ENCODE data around the gene INKA1.

Gene INKA1

GRCh38 chr3:49801160-49801559 is 1.9 kb upstream of the INKA1 start:
- DNase-seq (ENCODE audit: low read depth in 2 of 2): no peak
- TF ChIP-seq CTCF (IDR thresholded peaks at IDR 0.05; ENCODE audit: low read depth, low read length): no peak
- H3K4me3 ChIP-seq (replicated peaks in 1 of 2; ENCODE audit: low read depth in 2 of 2, low read length in 2 of 2): no peak overlapping the region

DNA sequence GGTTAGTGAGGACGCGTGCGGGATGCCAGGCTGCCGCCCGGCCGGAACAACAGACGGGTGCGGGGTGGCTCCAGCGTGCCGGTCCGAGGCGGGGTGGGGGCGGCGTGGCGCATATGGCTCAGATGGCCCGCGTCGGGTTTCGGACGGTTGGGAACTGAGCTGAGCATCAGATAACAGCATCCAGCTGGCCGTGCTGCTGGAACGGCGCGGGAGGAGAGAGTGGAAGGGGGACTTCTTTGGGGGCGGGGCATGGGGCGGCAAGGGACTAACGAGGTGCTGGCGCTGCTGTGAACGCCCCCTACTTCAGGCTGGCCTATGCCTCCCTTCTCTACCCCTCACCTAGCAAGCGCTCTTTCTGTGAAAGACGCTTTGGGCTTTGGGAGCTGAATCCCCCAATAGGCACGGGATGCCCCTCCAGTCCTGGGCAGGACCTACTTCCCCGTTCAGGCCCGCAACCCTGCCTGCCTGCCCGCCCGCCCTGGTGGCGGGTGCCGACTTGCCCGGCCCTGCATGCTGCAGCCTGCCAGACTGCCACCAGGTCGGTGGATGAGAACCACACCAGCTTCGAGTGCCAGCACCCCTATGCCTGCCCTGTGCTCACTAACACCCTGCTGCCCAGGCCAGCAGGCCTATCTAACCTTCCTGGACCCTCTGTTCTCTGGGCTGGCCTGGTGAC is 542 bp downstream of the INKA1 start:
- DNase-seq (ENCODE audit: low read depth in 2 of 2): peak in 1 of 2 donors; percentile 64
- peak overlapping the region; percentile 84 to 86 for H3K4me3 ChIP-seq (replicated peaks in 1 of 2; ENCODE audit: low read depth in 2 of 2, low read length in 2 of 2)
- TF ChIP-seq CTCF (IDR thresholded peaks at IDR 0.05; ENCODE audit: low read depth, low read length): no peak

DNA sequence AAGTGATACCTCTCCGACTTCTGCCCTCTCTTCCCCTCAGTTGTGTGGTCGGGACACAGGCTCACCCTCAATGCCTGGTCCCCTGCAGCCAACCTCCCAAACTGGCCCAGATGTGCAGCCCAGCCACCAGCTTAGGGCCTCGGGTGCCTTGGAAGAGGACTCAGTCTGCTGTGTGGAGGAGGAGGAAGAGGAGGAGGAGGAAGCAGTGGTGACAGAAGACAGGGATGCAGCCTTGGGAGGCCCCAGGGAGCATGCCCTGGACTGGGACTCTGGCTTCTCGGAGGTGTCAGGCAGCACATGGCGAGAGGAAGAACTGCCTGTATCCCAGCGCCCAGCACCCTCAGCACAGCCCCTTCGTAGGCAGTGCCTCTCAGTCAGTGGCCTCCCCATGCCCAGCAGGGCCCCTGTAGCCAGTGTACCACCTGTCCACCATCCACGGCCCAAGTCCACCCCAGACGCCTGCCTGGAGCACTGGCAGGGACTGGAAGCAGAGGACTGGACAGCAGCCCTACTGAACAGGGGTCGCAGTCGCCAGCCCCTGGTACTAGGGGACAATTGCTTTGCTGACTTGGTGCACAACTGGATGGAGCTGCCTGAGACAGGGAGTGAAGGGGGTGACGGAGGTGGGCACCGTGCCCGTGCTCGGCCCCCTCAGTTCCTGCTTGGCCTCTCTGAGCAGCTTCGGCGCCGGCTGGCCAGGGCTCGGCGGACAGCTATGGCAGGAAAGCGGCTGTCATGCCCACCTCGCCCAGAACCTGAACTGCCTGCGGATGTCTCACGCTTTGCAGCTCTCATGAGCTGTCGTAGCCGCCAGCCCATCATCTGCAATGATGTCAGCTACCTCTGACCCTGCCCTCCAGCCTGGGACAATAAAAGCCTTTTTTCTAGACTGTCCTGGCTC is 1.3 kb downstream of the INKA1 start:
- DNase-seq (ENCODE audit: low read depth in 2 of 2): peak in 1 of 2 donors; percentile 41
- H3K4me3 ChIP-seq (replicated peaks in 1 of 2; ENCODE audit: low read depth in 2 of 2, low read length in 2 of 2): peak overlapping the region; percentile 84 to 86
- TF ChIP-seq CTCF (IDR thresholded peaks at IDR 0.05; ENCODE audit: low read depth, low read length): no peak

- DNase-seq (ENCODE audit: low read depth in 2 of 2): peak; percentile 96 to 99
- H3K4me3 ChIP-seq (replicated peaks in 1 of 2; ENCODE audit: low read depth in 2 of 2, low read length in 2 of 2): peak overlapping the region; percentile 8 to 22
- TF ChIP-seq CTCF (IDR thresholded peaks at IDR 0.05; ENCODE audit: low read depth, low read length): no peak
Observed at GRCh38 chr3:49805367-49805782, 2.3 kb downstream of the INKA1 start.

- peak; percentile 21 to 92 for DNase-seq (ENCODE audit: low read depth in 2 of 2)
- H3K4me3 ChIP-seq (replicated peaks in 1 of 2; ENCODE audit: low read depth in 2 of 2, low read length in 2 of 2): peak overlapping the region; percentile 8 to 22
- TF ChIP-seq CTCF (IDR thresholded peaks at IDR 0.05; ENCODE audit: low read depth, low read length): no peak
Observed at GRCh38 chr3:49805897-49806701, 3.0 kb downstream of the INKA1 start.

- H3K4me3 ChIP-seq (replicated peaks in 1 of 2; ENCODE audit: low read depth in 2 of 2, low read length in 2 of 2): no peak overlapping the region
- TF ChIP-seq CTCF (IDR thresholded peaks at IDR 0.05; ENCODE audit: low read depth, low read length): no peak
- DNase-seq (ENCODE audit: low read depth in 2 of 2): no peak
Observed at GRCh38 chr3:49806850-49807249, 3.8 kb downstream of the INKA1 start.

Measured in cardiac fibroblast (primary cell).